SK-N-SH treated with all-trans-retinoic acid at 6 μM for 48 hours (cell line): ENCODE data around the gene SLC27A5.

Experiments
- ARNTL ChIP-seq: fragments of 450-650 bp; formaldehyde crosslinking; IDR thresholded peaks from 2 replicates; pipeline ENCODE4 v1.5.0; 2020; ENCODE audit warnings: low read depth, mild to moderate bottlenecking, moderate library complexity, borderline replicate concordance
- BACH2 ChIP-seq: fragments of 250-450 bp; sonication (Bioruptor Pico); IDR thresholded peaks from 2 replicates; pipeline ENCODE4 v1.9.0; 2021; ENCODE audit warnings: mild to moderate bottlenecking, borderline replicate concordance
- CSDC2 ChIP-seq: fragments of 250-450 bp; sonication (Bioruptor Pico); IDR thresholded peaks from 2 replicates; pipeline ENCODE4 v1.5.0; 2020; ENCODE audit warnings: mild to moderate bottlenecking, moderate library complexity
- OSR1 ChIP-seq: fragments of 250-450 bp; sonication (Bioruptor Pico); IDR thresholded peaks from 2 replicates; pipeline ENCODE4 v1.8.0; 2022; ENCODE audit warnings: moderate library complexity, mild to moderate bottlenecking, inconsistent platforms
- PATZ1 ChIP-seq: fragments of 250-450 bp; sonication (Bioruptor Pico); IDR thresholded peaks from 2 replicates; pipeline ENCODE4 v1.8.0; 2020; ENCODE audit warnings: mild to moderate bottlenecking, moderate library complexity, borderline replicate concordance
- PPARA ChIP-seq: fragments of 250-450 bp; sonication (Bioruptor Pico); IDR thresholded peaks from 2 replicates; pipeline ENCODE4 v1.5.0; 2020; ENCODE audit warnings: mild to moderate bottlenecking, borderline replicate concordance
- RARB ChIP-seq: fragments of 250-450 bp; sonication (Bioruptor Pico); IDR thresholded peaks from 2 replicates; pipeline ENCODE4 v1.8.0; 2021; ENCODE audit warnings: mild to moderate bottlenecking, moderate library complexity
- SNAI2 ChIP-seq: fragments of 250-450 bp; sonication (Bioruptor Pico); IDR thresholded peaks from 2 replicates; pipeline ENCODE4 v1.5.0; 2020; ENCODE audit warnings: mild to moderate bottlenecking, moderate library complexity
- TCF4 ChIP-seq: fragments of 250-450 bp; sonication (Bioruptor Pico); IDR thresholded peaks from 2 replicates; pipeline ENCODE4 v1.8.0; 2021; ENCODE audit warnings: mild to moderate bottlenecking, moderate library complexity, borderline replicate concordance
- ZFP30 ChIP-seq: fragments of 450-650 bp; formaldehyde crosslinking; IDR thresholded peaks from 2 replicates; pipeline ENCODE4 v1.5.0; 2022; ENCODE audit warnings: mild to moderate bottlenecking, moderate library complexity
- ZNF565 ChIP-seq: fragments of 450-650 bp; formaldehyde crosslinking; conservative IDR thresholded peaks from 2 replicates; pipeline ENCODE4 v1.5.0; 2020; ENCODE audit warnings: low read depth, mild to moderate bottlenecking, moderate library complexity
- ZNF70 ChIP-seq: fragments of 450-650 bp; formaldehyde crosslinking; IDR thresholded peaks from 2 replicates; pipeline ENCODE4 v1.5.0; 2020; ENCODE audit warnings: mild to moderate bottlenecking, moderate library complexity
- TF ChIP-seq, protein P1 (sequence below): fragments of 250-450 bp; sonication (Bioruptor Pico); IDR thresholded peaks from 2 replicates; pipeline ENCODE4 v1.5.1; 2020; ENCODE audit warnings: low read depth, mild to moderate bottlenecking, moderate library complexity

DNA sequence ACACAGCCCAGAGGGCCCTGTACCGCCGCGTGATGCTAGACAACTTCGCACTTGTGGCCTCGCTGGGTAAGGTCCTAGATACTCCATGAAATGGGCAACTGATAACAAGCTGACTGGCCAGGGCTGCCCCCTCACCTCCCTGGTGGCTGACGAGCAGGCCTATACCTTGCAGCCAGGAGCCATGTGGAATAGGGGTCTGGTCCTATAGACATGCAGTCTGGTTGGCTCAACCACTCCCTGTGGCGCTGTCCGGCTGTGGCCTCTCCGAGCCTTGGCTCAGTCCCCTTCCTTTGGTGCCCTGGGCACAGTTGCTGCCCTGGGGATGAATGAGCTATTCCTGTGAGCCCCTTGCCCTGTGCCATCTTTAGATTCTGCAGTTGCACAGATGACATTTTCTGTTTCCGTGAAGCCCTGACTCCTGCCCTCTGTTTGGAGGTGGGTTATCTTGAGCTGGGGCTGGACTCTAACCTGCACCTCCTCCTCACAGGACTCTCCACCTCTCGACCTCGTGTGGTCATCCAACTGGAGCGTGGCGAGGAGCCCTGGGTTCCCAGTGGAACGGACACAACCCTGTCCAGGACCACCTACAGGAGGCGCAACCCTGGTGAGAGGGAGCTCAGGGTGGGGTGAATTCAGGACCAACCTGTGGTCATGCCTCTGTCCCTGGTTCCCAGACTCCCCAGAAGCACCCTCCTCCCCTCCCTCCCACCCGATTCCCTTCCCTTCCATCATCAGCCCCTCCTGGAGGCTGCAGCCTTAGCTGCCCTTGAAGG lies 42.4 kb downstream of the SLC27A5 start:
- TF ChIP-seq OSR1 (CRISPR knock-in tag) (no peak), CSDC2 (CRISPR knock-in tag) (no peak), PATZ1 (CRISPR knock-in tag) (no peak), TCF4 (no peak), ZFP30 (CRISPR knock-in tag) (no peak), ZNF565 (CRISPR knock-in tag) (no peak), BACH2 (CRISPR knock-in tag) (no peak), PPARA (CRISPR knock-in tag) (no peak), ZNF70 (CRISPR knock-in tag) (no peak), RARB (no peak), ARNTL (CRISPR knock-in tag) (no peak), SNAI2 (no peak)
- TF ChIP-seq, protein P1, sequence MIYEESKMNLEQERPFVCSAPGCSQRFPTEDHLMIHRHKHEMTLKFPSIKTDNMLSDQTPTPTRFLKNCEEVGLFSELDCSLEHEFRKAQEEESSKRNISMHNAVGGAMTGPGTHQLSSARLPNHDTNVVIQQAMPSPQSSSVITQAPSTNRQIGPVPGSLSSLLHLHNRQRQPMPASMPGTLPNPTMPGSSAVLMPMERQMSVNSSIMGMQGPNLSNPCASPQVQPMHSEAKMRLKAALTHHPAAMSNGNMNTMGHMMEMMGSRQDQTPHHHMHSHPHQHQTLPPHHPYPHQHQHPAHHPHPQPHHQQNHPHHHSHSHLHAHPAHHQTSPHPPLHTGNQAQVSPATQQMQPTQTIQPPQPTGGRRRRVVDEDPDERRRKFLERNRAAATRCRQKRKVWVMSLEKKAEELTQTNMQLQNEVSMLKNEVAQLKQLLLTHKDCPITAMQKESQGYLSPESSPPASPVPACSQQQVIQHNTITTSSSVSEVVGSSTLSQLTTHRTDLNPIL (CRISPR knock-in tag) = no peak
